Heart right ventricle (tissue), 16 donors: Measurements from ENCODE around the gene AGAP1. TPM values are rescaled to one million over a fixed set of nuclear protein-coding genes. Genes with fewer than 3 reads are reported as not detected.

Source experiments
- ATAC-seq, 8 donors: fragments of 200-7000 bp; cut with Tn5 transposase; one replicate each; pipeline ENCODE4 v1.9.1; 2020; ENCODE audit warnings: mild to moderate bottlenecking in 8 of 8, moderate library complexity in 8 of 8, moderate number of reproducible peaks in 1 of 8
- DNase-seq, 2 donors: peaks; one replicate each; pipeline ENCODE4 v3.0.0-alpha.2; 2020
- H3K27ac ChIP-seq, 10 donors: fragments of 200-600 bp; sonication (generic) in 2 of 10; one replicate each; pipeline versions ENCODE4 v1.5.0 to v1.8.0; 2020 to 2022; ENCODE audit warnings: mild to moderate bottlenecking in 3 of 10
- H3K27me3 ChIP-seq, 7 donors: fragments of 200-600 bp; one replicate each; pipeline ENCODE4 v1.8.0; 2021 to 2022; ENCODE audit warnings: mild to moderate bottlenecking in 2 of 7
- H3K36me3 ChIP-seq, 9 donors: fragments of 200-600 bp; sonication (generic) in 1 of 9; one replicate each; pipeline versions ENCODE4 v1.5.0 to v1.8.0; 2020 to 2022; ENCODE audit warnings: mild to moderate bottlenecking in 2 of 9
- H3K4me1 ChIP-seq, 9 donors: fragments of 200-600 bp; sonication (generic) in 1 of 9; one replicate each; pipeline versions ENCODE4 v1.5.0 to v1.8.0; 2020 to 2022; ENCODE audit warnings: mild to moderate bottlenecking in 4 of 9
- H3K4me3 ChIP-seq, 10 donors: fragments of 200-600 bp; sonication (generic) in 2 of 10; one replicate each; pipeline versions ENCODE4 v1.5.0 to v1.8.0; 2020 to 2022; ENCODE audit warnings: mild to moderate bottlenecking in 7 of 10, moderate library complexity in 2 of 10
- H3K9me3 ChIP-seq, 11 donors: fragments of 200-600 bp in 10 of 11; sonication (generic) in 2 of 11; one replicate each; pipeline versions ENCODE4 v1.5.0 to v1.8.0; 2013 to 2022; ENCODE audit warnings: mild to moderate bottlenecking in 2 of 11, control low read depth in 1 of 11, moderate library complexity in 1 of 11
- WGBS, 2 donors: extraction: QIAGEN DNeasy Blood & Tissue Kit; methylation state at CpG; one replicate each; pipeline ENCODE4 v1.1.7; 2013; ENCODE audit warnings: inconsistent platforms in 1 of 2; 5-methylcytosine and 5-hydroxymethylcytosine counted together
- intact Hi-C, 10 donors: fragments of 100-400 bp; cut with DNase I; formaldehyde crosslinking; loops; one replicate each; pipeline versions ENCODE4 v1.11.1 to v1.14.2; 2022
- polyA plus RNA-seq, 2 donors: library from polyadenylated mRNA; stranded (reverse); fragments of 200-250 nt; gene quantifications; one replicate each; pipeline ENCODE4 v1.2.3, GENCODE V29; 2013
- total RNA-seq, 10 donors: library from RNA; stranded (reverse); fragmentation: NEBNext Ultra II Directional in 3 of 10; extraction: Animal tissue kit (Norgen Biotek cat#: 25700) in 3 of 10; gene quantifications; one replicate each; pipeline versions ENCODE4 v1.2.1 to v1.2.4, GENCODE V29; 2021 to 2023
- TF ChIP-seq, protein P1 (sequence below), 9 donors: fragments of 200-600 bp; sonication (generic) in 2 of 9; IDR thresholded peaks; one replicate each; pipeline versions ENCODE4 v1.5.0 to v1.8.0; 2021 to 2022; ENCODE audit warnings: antibody characterized with exemption in 9 of 9, mild to moderate bottlenecking in 5 of 9, moderate library complexity in 1 of 9
- donor health status: Arrhythmogenic right ventricular cardiomyopathy.
- donor health status: ischemic (EF 13 %, LVEDD 7.1; RV severe dilation, severe dysfunction).
- donor health status: healthy with polysubstance abuse.
- donor health status: DM: no; HTN: yes; CAD: no.
- donor health status: DM: no; HTN: no; CAD: no.
- donor health status: ischemic (EF 25% LVEDD 6.9; RV normal size, moderate dysfunction).
- donor health status: ischemic (EF 25% LVEDD 5.7; RV mildly dilated, moderate dysfunction).
- donor health status: healthy.
- donor health status: DM: yes; HTN: yes; CAD: no.
- donor health status: Ischemic cardiomyopathy.
- donor health status: ischemic (EF 35%, LVEDD 5.7; RV mildly dilated, moderate dysfunction).
- donor health status: nonischemic (EF 11% LVEDD 7.7; RV severe dilation, severe dysfunction).
- donor health status: DM: yes; HTN: yes; CAD: no.
- donor health status: PGD.
- donor health status: ischemic (EF 29% LVEDD 5.4; RV normal size, mild dysfunction).
- donor health status: nonischemic (EF 23%, LVEDD 6.1; RV moderate dilation, normal function).

The AGAP1 gene
- total and polyA plus RNA-seq, 12 donors, result 3.5 to 29.2 (median 19.4) TPM

DNA sequence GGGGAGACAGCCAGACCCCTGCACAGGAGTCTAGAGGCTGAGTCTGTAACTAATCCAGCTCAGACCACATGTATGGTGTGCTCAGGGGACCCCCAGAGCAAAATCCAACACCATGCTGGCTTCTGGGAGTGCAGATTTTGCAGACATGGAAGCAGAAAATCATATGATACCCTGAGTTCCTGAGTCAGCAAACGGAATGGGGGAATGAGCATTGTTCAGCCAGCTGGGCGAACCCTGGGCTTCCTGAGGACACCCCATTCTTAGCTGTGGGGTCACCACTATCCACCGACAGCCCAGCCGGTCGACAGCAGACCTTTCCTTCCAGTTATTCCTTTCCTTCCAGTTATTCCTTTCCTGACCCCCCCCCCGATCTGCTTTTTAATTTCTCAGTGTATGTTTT lies 351.4 kb downstream of the AGAP1 start:
- no peaks in the 10 kb centered on the region for H3K9me3 ChIP-seq
- ATAC-seq, result no peak
- 77 to 89% methylated on average over 6 of the region's 6 CpGs for WGBS, 2 donors

GRCh38 chr2:235847576-235847975 lies 353.7 kb downstream of the AGAP1 start:
- TF ChIP-seq, protein P1, sequence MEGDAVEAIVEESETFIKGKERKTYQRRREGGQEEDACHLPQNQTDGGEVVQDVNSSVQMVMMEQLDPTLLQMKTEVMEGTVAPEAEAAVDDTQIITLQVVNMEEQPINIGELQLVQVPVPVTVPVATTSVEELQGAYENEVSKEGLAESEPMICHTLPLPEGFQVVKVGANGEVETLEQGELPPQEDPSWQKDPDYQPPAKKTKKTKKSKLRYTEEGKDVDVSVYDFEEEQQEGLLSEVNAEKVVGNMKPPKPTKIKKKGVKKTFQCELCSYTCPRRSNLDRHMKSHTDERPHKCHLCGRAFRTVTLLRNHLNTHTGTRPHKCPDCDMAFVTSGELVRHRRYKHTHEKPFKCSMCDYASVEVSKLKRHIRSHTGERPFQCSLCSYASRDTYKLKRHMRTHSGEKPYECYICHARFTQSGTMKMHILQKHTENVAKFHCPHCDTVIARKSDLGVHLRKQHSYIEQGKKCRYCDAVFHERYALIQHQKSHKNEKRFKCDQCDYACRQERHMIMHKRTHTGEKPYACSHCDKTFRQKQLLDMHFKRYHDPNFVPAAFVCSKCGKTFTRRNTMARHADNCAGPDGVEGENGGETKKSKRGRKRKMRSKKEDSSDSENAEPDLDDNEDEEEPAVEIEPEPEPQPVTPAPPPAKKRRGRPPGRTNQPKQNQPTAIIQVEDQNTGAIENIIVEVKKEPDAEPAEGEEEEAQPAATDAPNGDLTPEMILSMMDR (IDR thresholded peaks at IDR 0.05), result no peak
- WGBS, 2 donors, result 83 to 93% methylated on average over 11 of the region's 11 CpGs

More for the DNA sequence above, 351.4 kb downstream of the AGAP1 start:
- Histone ChIP-seq H3K27ac (no peak overlapping the region), H3K4me3 (no peak overlapping the region), H3K4me1 (no peaks in the 10 kb centered on the region), H3K36me3 (no peaks in the 10 kb centered on the region), H3K27me3 (no peaks in the 10 kb centered on the region)
- TF ChIP-seq, protein P1 (IDR thresholded peaks at IDR 0.05), result no peak
- no peak for DNase-seq
- intact Hi-C loops, result no loop called here

GRCh38 chr2:235848055-235848454 lies 354.2 kb downstream of the AGAP1 start:
- H3K4me1 ChIP-seq, result no peaks in the 10 kb centered on the region
- 94 to 99% methylated on average over 4 of the region's 4 CpGs for WGBS, 2 donors
- H3K4me3 ChIP-seq, result no peak overlapping the region
- DNase-seq (no peak), ATAC-seq (no peak)
- TF ChIP-seq, protein P1 (IDR thresholded peaks at IDR 0.05), result no peak
- H3K27ac ChIP-seq, result no peak overlapping the region
- H3K9me3 ChIP-seq, result no peaks in the 10 kb centered on the region
- no peaks in the 10 kb centered on the region for H3K36me3 ChIP-seq
- H3K27me3 ChIP-seq, result no peaks in the 10 kb centered on the region
- intact Hi-C loops, result no loop called here

More at GRCh38 chr2:235847576-235847975, 353.7 kb downstream of the AGAP1 start:
- no peaks in the 10 kb centered on the region for H3K27me3 ChIP-seq
- H3K27ac ChIP-seq, result no peak overlapping the region
- H3K4me1 ChIP-seq, result no peaks in the 10 kb centered on the region
- no peak overlapping the region for H3K4me3 ChIP-seq
- intact Hi-C loops, result no loop called here
- ATAC-seq (no peak), DNase-seq (no peak)
- H3K9me3 ChIP-seq, result no peaks in the 10 kb centered on the region
- no peaks in the 10 kb centered on the region for H3K36me3 ChIP-seq

GRCh38 chr2:235848946-235849345 lies 355.1 kb downstream of the AGAP1 start:
- Histone ChIP-seq H3K4me1 (no peaks in the 10 kb centered on the region), H3K36me3 (no peaks in the 10 kb centered on the region), H3K9me3 (no peaks in the 10 kb centered on the region), H3K27ac (no peak overlapping the region), H3K27me3 (no peaks in the 10 kb centered on the region), H3K4me3 (no peak overlapping the region)
- TF ChIP-seq, protein P1 (IDR thresholded peaks at IDR 0.05), result no peak
- ATAC-seq, result no peak
- DNase-seq, result no peak
- intact Hi-C loops, result no loop called here
- 97% methylated on average over 7 of the region's 7 CpGs for WGBS, 2 donors
